Muscle of leg (tissue), 11 donors: Measurements from ENCODE around the gene PCSK6. TPM values are rescaled to one million over a fixed set of nuclear protein-coding genes. Genes with fewer than 3 reads are reported as not detected.
"Not testable (repeated sequence)": the region's sequence is repeated elsewhere in the genome, so short reads cannot be mapped to it uniquely, and the experiment has no call there.

Source experiments
- DNase-seq: peaks from one replicate; pipeline ENCODE4 v3.0.0; 2013
- H3K27ac ChIP-seq: one replicate; pipeline ENCODE4 v1.5.1; 2013; ENCODE audit warnings: mild to moderate bottlenecking, low read length, control low read depth
- H3K27me3 ChIP-seq: one replicate; pipeline ENCODE4 v1.6.1; 2013; ENCODE audit warnings: low read length; ENCODE audit not compliant: control insufficient read depth, insufficient read depth
- H3K36me3 ChIP-seq: one replicate; pipeline ENCODE4 v1.6.1; 2013; ENCODE audit warnings: low read length; ENCODE audit not compliant: control insufficient read depth, insufficient read depth
- H3K4me1 ChIP-seq: one replicate; pipeline ENCODE4 v1.6.1; 2013; ENCODE audit warnings: low read length; ENCODE audit not compliant: control insufficient read depth, insufficient read depth
- H3K4me3 ChIP-seq: one replicate; pipeline ENCODE4 v1.5.1; 2013; ENCODE audit warnings: low read length, control low read depth
- H3K9me3 ChIP-seq: replicated peaks from 2 replicates; pipeline ENCODE4 v1.6.1; 2013; ENCODE audit warnings: low read depth, low read length; ENCODE audit not compliant: control insufficient read depth
- WGBS: methylation state at CpG from one replicate; pipeline ENCODE4 v1.1.5; 2013; ENCODE audit warnings: missing lambda C conversion rate; ENCODE audit not compliant: insufficient coverage; 5-methylcytosine and 5-hydroxymethylcytosine counted together
- polyA plus RNA-seq, 8 donors: library from polyadenylated mRNA; unstranded; fragments of 120-200 nt; gene quantifications; one replicate each; pipeline versions ENCODE4 v1.2.1 to v1.2.3, GENCODE V29; 2013; ENCODE audit warnings: inconsistent platforms in 1 of 8, low replicate concordance in 1 of 8; ENCODE audit not compliant: insufficient read length in 8 of 8, insufficient read depth in 1 of 8
- total RNA-seq: library from RNA; stranded (reverse); fragments of 120-200 nt; gene quantifications from one replicate; pipeline ENCODE4 v1.2.4, GENCODE V29; 2013

Gene PCSK6
- total and polyA plus RNA-seq, 9 donors, result 6.2 to 14.1 (median 9.5) TPM

DNA sequence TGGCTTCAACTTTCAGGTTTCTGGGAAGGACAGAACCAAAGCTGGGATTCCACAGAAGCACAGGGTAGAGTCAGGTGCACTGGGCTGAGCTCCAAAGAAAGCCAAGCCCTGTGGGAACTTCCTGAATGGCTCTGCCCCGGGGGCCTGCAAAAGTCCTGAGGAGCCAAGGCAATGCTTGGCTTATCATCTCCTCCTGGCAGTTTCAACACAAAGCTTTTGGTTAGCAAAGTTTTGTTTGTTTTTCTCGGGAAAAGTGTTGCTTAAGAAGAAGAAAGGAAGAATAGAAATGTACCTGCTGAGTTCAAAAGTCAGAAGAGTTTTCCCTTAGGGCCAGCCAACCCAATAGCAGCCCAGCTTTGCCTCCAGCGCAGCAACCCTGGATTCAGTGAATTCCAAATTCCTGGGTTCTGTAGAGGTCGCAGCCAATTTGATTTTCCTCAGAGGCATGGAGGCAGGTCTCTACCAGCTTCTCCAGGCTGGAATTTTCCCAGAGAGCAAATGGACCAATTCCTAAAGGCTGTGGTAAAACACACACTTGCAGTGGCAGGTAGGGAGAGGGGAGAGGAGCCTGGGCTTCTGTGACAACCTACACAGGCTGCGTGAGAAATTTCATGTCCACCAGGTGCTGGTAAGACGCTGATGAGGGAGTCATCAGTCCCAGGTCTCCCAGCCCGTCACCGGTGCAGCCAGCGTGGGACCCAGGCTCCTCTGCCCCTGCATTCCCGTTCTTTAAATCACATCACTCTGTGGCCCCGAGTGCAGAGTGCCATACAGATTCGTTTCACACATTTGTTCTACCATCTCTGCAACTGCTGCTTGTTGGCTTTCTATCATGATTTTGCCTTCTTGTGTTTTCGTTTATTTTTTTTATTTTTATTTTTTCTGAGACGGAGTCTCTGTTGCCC is 140.2 kb downstream of the PCSK6 start:
- H3K36me3 ChIP-seq, result no peaks in the 10 kb centered on the region
- no peak overlapping the region for H3K4me3 ChIP-seq
- no peak overlapping the region for H3K27ac ChIP-seq
- H3K9me3 ChIP-seq, result no peaks in the 10 kb centered on the region
- no peak for DNase-seq
- H3K4me1 ChIP-seq, result peaks cover 21% of the 10 kb centered on the region
- WGBS, result 78% methylated on average over 11 of the region's 14 CpGs
- no peaks in the 10 kb centered on the region for H3K27me3 ChIP-seq

DNA sequence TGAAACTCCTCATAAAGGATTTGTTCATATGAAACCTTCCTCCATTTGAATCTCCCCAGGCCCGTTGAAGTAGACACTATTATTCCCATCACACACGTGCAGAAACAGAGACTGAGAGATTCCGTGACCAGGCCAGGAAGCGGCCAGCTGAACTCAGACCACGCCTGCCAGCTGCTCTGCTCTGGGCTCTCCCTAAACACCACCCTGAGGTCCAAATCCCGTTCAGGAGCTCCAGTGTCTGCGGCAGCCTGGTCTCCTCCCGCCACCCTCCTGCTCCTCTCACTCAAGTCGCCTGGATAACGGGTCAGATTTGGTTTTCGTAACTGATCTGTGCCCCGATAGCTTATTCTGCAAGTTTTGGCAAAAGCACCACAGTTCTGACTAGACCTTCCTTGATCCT is 140.9 kb downstream of the PCSK6 start:
- no peak overlapping the region for H3K4me3 ChIP-seq
- H3K27ac ChIP-seq, result no peak overlapping the region
- no peaks in the 10 kb centered on the region for H3K27me3 ChIP-seq
- no peaks in the 10 kb centered on the region for H3K36me3 ChIP-seq
- WGBS, result 50% methylated on average over 12 of the region's 12 CpGs
- peak; percentile 55 for DNase-seq
- H3K4me1 ChIP-seq, result peaks cover 21% of the 10 kb centered on the region
- no peaks in the 10 kb centered on the region for H3K9me3 ChIP-seq

DNA sequence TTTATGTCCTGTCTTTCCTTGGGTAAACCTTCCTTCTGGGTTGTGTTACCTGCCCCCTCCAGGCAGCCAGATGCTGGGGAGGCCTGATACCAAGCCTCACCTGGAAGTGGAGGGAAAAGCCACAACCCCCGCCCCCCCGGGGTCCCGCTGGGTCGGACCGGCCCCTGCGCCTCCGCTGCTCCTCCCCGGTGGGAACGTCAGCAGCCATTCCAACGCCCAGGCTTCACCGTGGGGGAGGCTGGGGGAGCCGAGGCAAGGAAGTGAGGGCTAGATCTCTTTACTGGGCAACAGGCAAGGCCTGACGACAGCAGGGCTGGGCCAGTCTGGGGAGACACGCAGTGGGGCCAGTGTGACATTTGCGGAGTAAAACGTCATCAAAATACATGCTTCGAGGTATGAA is 141.5 kb downstream of the PCSK6 start:
- WGBS, result 58% methylated on average over 17 of the region's 17 CpGs
- Histone ChIP-seq H3K27ac (no peak overlapping the region), H3K36me3 (no peaks in the 10 kb centered on the region)

DNA sequence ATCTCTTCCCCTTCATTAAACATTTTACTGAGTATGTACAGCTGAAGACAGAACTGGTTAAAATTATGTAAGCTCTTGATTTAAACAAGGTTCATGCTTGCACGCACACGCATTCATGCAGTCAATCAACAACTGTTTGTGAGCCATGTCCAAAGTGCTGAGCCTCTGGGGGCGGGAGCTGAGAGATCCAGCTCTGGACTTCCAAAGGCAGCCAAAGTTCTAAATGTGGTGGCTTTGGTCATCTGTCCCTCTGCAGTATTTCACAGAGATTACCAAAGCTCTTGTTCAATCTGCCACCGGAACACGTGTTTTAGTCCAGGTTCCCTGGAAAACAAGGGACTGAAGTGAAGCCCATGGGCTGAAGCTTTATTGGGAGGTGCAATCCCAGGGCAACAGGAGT is 142.1 kb downstream of the PCSK6 start:
- Histone ChIP-seq H3K27ac (no peak overlapping the region), H3K27me3 (no peaks in the 10 kb centered on the region), H3K36me3 (no peaks in the 10 kb centered on the region), H3K4me1 (peaks cover 21% of the 10 kb centered on the region), H3K9me3 (no peaks in the 10 kb centered on the region), H3K4me3 (no peak overlapping the region)
- DNase-seq, result no peak
- WGBS, result 29% methylated on average over 2 of the region's 5 CpGs

More for the DNA sequence above, 141.5 kb downstream of the PCSK6 start:
- no peak for DNase-seq
- no peaks in the 10 kb centered on the region for H3K27me3 ChIP-seq
- no peak overlapping the region for H3K4me3 ChIP-seq
- peaks cover 21% of the 10 kb centered on the region for H3K4me1 ChIP-seq
- no peaks in the 10 kb centered on the region for H3K9me3 ChIP-seq

DNA sequence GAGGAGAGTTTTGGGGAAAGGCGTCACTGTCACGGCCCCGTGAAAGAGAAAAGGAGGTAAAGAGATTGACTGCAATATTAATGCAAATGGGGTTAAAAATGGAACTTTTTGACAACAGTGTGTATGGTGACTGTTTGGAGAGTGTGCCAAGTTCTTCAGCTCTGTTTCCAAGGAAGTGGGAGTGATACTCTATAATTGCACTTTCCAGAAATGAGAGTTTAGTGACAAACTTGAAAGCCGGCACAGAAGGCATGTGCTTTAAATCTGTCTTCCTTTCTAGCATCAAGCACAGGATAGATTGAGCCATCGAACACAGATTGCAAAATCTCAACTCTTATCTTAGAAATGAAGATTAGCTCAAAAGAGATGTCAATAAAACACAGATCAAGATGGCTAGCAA is 142.6 kb downstream of the PCSK6 start:
- no peaks in the 10 kb centered on the region for H3K36me3 ChIP-seq
- peaks cover 21% of the 10 kb centered on the region for H3K4me1 ChIP-seq
- no peak overlapping the region for H3K27ac ChIP-seq
- H3K4me3 ChIP-seq, result no peak overlapping the region
- 94% methylated on average over 3 of the region's 5 CpGs for WGBS
- no peaks in the 10 kb centered on the region for H3K27me3 ChIP-seq
- DNase-seq, result no peak
- H3K9me3 ChIP-seq, result no peaks in the 10 kb centered on the region

DNA sequence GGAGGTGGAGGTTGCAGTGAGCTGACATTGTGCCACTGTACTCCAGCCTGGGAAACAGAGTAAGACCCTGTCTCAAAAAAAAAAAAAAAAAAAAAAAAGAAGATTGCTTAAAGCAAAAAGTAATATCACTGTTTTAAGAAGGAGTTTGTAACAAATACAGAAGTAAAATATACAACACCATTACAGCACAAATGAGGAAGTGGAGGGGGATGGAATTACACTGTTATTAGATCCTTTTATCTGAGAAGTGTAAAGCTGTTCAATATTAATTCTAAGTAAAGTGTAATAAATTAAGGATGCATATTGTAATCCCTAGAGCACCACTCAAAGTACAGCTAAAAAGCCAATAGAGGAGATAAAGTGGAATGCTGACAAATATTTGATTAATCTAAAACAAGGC is 147.5 kb downstream of the PCSK6 start:
- peaks cover 4% of the 10 kb centered on the region for H3K27me3 ChIP-seq
- no peaks in the 10 kb centered on the region for H3K9me3 ChIP-seq
- H3K4me3 ChIP-seq, result no peak overlapping the region
- no peaks in the 10 kb centered on the region for H3K36me3 ChIP-seq
- no peak for DNase-seq
- no peak overlapping the region for H3K27ac ChIP-seq
- no peaks in the 10 kb centered on the region for H3K4me1 ChIP-seq

DNA sequence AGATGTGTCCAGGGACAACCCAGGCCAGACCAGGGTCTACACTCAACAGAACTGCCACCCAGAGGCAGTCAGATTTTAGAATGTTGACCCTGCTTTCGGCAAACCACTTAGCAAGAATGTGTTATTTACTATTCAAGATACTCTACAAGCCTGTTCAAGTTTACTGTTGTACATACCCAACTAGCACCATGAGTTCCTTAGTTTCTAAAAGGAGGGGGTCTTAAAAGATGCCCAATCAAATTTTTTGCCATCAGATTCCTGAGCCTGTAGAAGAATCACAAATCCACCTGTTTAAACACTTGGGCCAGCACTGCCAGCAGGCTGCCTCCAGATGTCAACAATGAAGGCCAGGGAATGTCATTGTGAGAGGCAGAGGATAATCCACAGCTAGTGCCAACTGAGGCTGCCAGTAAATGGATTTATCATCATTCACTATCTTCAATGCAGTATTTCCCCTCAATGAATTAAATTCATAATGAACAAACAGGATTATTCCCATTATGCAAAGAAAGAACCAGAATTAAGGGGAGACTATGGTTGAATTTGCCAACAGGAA is 150.9 kb downstream of the PCSK6 start:
- H3K27ac ChIP-seq, result no peak overlapping the region
- DNase-seq, result no peak
- H3K36me3 ChIP-seq, result no peaks in the 10 kb centered on the region
- no peak overlapping the region for H3K4me3 ChIP-seq
- WGBS, result no CpG with 5 or more reads among the region's 1 CpG
- peaks cover 8% of the 10 kb centered on the region for H3K9me3 ChIP-seq
- peaks cover 4% of the 10 kb centered on the region for H3K27me3 ChIP-seq
- H3K4me1 ChIP-seq, result no peaks in the 10 kb centered on the region

DNA sequence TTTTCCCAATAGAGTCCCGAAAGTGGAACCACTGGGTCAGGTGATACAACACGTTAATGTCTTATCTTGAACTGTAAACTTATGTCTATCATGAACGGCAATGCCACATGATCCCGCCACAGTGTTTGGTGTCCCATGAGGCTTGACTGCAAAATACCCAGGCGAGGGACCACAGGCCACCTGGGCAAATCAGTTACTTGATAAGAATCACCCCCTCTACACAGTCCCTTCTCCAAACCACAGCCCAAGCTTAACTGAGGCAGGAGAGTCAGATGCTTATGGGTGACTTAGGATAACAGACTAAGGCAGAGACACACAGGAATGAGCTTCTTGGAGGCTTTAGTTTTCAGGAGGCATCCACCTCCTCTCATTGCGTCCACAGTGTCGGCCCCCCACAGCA is 151.5 kb downstream of the PCSK6 start:
- H3K36me3 ChIP-seq, result no peaks in the 10 kb centered on the region
- H3K4me1 ChIP-seq, result no peaks in the 10 kb centered on the region
- H3K27ac ChIP-seq, result no peak overlapping the region
- no peak overlapping the region for H3K4me3 ChIP-seq
- H3K27me3 ChIP-seq, result peaks cover 4% of the 10 kb centered on the region
- DNase-seq, result no peak
- WGBS, result 47% methylated on average over 2 of the region's 7 CpGs
- H3K9me3 ChIP-seq, result peaks cover 8% of the 10 kb centered on the region

DNA sequence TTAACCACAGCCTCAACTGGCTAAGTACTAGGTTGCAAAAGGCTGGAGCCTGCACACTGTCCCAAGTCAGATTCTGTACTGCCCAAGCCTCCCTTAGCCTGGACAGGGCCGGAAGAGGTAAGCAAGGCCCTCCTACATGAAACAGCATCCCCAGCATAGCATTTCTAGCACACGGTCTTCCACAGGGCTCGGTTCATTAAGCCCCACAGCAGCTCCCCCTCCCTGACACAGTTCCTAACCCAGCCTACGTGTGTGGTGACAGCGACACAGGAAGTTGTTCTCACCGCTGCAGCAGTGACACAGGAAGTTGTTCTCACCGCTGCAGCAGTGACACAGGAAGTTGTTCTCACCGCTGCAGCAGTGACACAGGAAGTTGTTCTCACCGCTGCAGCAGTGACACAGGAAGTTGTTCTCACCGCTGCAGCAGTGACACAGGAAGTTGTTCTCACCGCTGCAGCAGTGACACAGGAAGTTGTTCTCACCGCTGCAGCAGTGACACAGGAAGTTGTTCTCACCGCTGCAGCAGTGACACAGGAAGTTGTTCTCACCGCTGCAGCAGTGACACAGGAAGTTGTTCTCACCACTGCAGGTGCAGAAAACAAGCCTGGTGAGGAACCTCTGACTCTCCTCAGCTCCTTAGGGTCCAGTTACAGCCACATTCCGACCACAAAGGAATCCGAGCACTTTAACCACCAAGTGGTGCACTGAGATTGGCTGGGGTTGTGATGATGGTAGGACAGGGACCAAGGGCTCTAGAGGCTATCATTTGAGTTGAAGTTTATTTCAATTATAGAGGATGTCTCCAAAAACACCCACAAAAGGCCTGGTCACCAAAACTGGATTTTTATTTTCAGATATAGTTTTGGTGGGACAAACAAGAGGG is 155.4 kb downstream of the PCSK6 start:
- H3K36me3 ChIP-seq, H3K4me1 ChIP-seq, DNase-seq, H3K27ac ChIP-seq, H3K27me3 ChIP-seq, H3K9me3 ChIP-seq, H3K4me3 ChIP-seq: not testable (repeated sequence)
- WGBS, result 73% methylated on average over 5 of the region's 16 CpGs

DNA sequence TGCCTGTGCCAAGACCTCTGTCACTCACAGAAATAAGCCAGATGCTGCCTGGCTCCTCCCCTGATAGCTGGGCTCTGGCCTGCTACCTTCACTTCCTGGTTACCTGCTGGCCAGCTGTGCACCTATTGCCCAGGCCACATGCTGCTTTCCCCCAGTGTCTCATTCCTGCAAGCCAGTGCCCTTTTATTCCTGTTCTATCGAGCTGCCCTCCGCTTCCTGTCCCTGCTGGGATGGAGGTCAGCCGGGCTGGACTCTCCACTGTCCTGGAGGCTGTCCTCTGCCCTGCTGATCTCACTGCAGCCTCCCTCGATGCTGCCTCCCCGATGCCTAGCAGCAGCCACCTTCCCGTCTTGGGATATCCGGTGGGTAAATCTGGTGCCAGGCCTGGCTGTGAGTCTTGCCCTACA is 157.4 kb downstream of the PCSK6 start:
- H3K9me3 ChIP-seq, result peaks cover 8% of the 10 kb centered on the region
- no peak for DNase-seq
- H3K27me3 ChIP-seq, result peaks cover 15% of the 10 kb centered on the region
- no peak overlapping the region for H3K4me3 ChIP-seq
- H3K27ac ChIP-seq, result no peak overlapping the region
- H3K4me1 ChIP-seq, result peaks cover 4% of the 10 kb centered on the region
- no peaks in the 10 kb centered on the region for H3K36me3 ChIP-seq
- WGBS, result 89% methylated on average over 7 of the region's 7 CpGs
